GM21515 (cell line): ENCODE data around the gene PREPL.

Experiments
- ATAC-seq: cut with Tn5 transposase; IDR thresholded peaks from one replicate; pipeline ENCODE4 v1.9.1; 2021; ENCODE audit not compliant: unreplicated experiment

PREPL gene

DNA sequence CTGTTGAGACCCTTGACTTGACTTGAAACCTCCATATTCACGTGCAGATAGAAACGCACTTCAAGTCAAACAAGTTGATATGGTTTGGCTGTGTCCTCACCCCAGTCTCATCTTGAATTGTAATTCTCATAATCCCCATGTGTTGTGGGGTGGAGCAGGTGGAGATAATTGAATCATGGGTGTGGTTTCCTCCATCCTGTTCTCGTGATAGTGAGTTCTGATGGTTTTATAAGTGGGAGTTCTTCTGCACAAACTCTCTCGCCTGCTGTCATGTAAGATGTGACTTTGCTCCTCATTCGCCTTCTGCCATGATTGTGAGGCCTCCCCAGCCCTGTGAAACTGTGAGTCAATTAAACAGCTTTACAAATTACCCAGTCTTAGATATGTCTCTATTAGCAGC lies 64.6 kb downstream of the PREPL start:
- no peak for ATAC-seq

DNA sequence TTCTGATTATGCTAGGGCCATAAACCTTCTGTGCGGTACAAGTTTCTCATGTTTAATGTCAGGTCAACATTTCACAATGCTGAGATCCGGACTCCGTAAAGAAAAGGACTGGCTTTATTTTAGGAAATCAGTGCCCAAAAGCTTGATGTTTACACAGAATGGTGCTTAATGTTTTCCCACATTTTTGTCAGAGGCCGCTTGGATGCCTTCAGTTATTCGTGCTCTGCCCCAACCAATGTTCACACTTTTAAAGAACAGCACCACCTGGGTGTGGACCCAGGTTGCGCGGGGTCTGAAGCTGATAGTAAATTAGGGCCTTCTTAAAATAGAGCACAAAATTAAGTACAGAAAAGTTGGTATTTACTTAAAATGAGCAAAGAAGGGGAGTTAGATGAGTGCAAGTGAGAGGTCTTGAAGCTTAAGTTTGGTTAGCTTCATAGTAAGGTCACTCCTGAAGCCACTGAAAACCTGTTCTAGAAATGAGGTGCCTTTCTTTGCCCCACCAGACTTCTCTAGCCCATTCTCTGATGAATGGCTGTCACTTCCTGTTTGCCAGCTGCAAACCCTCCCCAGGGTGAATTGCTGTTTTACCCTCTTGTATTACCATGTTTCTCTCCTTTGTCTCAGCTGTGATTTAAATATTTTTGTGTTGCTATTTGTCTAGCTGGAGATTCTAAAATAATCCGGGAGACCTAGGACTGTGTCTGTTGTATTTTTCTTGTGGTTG lies 65.5 kb downstream of the PREPL start:
- ATAC-seq = no peak

DNA sequence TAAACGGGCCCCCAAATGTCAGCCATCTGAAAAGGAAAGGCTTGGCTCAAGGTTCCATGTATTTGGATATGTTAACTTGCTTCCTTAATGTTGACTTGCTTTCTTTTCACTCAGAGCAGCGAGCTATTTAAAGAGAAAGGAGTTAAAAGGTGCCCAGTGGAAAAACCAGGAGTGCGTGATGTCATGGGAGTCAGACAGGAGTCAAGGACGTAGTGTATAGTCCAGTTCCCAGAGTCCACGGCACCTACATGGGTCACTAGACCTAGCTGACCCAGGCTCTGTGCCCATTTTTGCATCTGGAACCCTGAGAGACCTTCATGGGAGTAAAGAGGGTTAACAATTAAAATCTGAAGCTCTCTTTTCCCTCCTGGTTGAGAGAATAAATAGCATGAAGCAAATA lies 66.2 kb downstream of the PREPL start:
- no peak for ATAC-seq

DNA sequence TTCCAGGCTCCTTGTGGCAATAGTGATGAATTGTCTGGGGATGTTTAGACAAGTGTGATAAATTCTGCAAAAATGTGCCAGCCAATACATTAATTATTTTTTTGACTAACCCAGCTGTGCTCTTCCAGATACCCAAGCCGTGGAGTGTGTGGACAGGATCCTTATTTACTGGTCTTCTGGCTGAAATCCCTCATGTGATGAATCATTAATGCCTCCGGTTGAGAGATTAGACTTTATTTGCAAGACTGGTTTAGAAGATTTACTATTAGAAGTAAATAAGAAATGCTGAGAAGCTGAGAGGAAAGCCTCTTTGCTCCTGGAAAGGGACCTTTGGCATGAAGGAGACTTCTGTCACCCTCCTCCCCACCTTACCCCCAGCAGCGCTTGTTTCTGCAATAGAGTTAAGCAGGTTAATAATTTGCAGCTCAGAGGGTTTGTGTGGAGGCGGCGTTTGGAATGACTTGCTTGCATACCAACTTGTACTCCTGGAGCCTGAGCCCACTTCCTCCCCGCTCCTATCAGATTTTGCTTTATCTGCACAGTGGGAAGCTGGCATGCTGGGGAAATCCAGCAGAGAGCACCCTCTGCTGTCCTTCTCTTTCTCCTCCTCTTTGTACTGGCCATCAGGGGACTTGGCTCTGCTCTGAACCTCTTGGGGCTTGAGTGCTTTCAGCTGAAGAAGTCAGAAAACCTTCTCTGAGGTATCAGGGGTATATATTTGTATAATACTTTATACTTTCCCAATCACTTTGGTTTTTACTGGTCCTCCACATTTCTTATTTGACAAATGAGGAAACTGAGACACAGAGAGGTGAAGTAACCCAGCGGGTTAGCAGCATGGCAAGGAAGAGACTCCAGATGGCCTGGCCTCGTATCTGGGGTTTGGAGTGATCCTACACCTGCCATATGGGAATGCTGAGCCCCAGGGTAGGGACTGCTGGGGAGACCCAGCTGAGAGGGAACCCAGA lies 69.7 kb downstream of the PREPL start:
- no peak for ATAC-seq

DNA sequence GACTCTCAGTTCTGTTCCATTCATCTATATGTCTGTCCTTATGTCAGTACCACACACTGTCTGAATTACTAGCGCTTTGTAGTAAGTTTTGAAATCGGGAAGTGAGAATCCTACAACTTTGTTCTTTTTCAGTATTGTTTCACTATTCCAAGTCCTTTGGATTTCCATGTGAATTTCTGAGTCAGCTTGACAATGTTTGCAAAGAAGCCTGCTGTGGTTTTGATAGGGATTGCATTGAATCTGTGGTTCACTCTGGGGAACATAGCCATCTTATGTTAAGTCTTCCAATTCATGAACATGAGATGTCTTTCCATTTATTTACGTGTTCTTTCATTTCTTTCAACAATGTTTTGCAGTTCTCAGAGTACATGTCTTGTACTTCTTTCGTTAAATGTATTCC lies 71.0 kb downstream of the PREPL start:
- ATAC-seq = no peak

DNA sequence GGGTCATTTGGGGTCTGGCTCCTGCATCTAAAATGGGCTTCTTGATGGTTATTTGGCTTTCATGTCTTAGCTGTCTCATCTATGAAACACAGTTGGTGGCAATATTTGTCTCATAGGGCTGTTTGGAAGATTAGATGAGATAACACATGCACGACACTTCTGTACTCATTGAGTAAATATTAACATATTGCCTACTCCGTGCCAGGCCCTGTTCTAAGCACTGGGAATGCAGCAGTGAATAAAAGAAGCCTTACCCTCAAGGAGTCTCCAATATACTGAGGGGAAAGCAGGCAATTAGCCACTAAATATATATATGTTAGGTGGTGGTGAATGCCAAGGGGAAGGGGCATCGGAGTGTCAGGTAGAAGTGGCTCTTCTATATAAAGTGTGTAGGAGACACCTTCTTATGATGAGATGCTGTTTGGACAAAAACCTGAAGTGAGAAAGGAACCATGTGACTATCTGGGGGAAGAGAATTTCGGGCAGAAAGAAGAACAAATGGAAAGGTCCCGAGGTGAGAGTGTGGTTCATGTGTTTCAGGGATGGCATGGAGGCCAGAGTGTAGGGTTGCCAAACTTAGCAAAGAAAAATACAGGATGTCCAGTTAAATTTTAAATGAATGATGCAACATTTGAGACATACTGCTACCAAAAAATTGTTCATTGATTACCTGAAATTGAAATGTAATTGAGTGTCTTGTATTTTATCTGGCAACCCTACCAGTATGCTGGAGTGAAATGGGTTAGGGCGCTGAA lies 74.2 kb downstream of the PREPL start:
- ATAC-seq = no peak

DNA sequence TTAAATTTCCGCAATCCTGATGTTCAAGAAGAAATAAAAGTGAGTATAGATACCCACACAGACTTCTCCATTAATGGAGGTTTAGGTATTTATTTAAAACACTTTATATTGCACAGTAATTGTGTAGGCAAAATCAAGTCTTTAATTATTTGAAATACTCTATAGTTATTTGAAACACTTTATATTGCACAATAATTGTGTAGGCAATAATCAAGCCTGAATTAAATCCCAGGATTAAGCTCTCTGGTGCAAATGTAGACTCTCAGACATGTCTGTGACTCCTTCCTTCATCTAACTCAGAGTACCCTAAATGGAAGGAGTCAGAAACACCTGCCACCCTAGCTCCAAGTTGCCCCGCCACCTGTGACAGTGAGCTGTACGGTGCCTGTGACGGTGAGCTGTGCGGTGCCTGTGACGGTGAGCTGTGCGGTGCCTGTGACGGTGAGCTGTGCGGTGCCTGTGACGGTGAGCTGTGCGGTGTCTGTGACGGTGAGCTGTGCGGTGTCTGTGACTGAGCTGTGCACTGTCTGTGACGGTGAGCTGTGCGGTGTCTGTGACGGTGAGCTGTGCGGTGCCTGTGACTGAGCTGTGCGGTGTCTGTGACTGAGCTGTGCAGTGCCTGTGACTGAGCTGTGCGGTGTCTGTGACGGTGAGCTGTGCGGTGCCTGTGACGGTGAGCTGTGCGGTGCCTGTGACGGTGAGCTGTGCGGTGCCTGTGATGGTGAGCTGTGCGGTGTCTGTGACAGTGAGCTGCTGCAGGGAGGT lies 75.0 kb downstream of the PREPL start:
- no peak for ATAC-seq

DNA sequence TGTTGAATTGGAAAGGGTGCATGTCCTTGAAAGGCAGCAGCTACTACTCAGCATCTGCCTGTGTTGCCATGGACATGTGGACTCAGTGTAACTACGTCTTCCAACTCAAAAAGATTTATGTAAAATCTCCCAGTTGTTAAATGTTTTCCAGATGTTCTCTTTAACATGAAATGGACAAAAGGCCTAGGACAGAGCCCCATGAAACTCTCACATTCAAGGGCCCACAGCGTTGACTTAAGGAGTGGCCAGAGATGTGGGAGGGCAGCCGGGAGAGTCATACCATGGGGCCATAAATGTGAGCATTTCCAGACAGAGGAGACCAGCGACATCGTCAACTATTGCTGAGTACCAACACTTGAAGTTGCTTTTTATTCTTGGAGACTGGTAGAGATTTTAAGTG lies 76.1 kb downstream of the PREPL start:
- ATAC-seq = no peak

DNA sequence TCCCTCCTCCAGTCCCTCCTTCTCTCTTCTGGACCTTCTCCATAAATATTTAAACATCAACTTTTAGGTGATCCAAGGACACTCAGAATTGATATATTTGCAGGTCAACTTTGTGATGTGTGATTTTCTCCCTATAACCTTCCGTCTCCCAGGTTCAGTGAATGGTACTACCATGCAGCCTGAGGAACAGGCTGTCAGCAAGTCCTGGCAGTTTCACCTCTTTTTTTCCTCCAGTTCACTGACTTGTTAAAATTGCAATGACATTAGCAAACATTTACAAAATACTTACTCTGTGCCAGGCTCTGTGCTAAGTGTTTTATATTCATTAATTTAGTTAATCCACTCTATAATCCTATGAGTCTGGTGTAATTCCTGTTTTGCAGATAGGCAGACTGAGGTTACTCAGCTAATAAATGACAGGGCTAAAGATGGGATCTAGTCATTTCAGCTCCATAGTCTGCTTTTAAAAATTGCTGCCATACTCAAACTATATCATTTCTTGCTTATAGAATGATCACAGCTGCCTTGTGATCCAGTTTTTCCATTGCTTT lies 78.1 kb downstream of the PREPL start:
- no peak for ATAC-seq

DNA sequence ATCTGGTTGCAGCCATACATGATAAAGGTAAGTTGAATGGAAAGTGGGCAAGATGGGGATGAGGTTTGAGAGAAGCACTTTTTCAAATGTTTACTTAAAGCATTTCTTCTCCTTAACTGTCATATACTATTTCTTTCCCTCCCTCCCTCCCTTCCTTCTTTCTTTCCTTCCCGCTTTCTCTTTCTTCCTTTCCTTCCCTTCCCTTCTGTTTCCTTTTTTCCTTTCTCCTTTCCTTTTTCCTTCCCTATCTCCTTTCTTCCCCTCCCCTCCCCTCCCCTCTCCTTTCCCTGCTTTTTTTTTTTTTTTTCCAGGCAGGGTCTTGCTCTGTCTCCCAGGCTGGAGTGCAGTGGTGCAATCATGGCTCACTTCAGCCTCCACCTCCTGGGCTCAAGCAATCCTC lies 80.4 kb downstream of the PREPL start:
- no peak for ATAC-seq

DNA sequence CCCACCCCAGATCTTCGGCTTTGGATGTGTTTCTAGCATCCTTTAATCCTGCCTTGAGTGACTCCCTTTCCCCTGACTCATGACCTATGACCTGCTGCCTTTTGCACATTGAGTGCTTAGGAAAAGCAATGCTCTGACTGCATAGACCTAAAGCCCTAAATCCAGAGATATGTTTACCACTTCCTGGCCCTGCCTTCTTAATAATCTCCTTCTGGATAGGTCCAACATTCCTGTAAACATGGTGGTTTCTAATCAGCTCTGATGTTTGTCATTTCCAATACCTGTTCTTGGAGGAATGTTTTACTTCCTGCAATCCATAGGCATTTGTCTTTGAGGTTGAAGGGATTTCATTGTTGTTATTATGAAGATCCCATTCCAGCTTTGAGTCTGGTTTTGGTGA lies 83.8 kb downstream of the PREPL start:
- ATAC-seq = no peak

DNA sequence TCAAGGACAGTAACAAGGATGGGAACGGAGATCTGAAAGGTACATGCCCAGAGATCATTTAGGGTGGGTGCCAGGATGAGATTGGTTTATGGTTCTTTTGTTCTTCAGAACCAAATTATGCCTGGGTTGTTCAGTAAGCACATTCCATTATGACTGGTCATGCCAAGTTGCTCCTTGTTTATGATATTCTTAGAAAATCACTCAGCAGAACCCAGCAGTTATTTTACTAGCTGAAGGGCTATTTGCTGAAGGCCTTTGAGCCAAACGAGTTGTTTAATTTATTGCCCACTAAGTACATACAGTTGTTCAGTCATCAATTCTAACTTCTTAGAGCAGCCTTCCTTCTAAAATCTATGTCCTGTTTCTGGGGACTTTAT lies 85.4 kb downstream of the PREPL start:
- no peak for ATAC-seq

DNA sequence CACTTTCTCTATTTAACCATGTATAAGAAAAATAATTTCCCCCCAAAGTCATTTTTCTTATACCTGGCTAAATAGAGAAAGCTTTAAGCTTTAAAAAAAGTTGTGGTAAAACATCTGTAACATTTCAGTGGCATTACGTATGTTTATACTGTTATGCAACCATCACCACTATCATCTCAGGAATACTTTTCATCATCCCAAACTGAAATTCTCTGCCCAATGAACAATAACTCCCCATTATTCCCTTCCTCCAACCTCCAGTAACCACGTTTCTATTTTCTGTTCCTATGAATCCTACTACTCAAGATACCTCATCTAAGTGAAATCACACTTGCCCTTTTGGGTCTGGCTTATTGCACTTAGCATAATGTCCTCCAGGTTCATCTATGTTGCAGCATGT lies 87.7 kb downstream of the PREPL start:
- ATAC-seq = no peak

DNA sequence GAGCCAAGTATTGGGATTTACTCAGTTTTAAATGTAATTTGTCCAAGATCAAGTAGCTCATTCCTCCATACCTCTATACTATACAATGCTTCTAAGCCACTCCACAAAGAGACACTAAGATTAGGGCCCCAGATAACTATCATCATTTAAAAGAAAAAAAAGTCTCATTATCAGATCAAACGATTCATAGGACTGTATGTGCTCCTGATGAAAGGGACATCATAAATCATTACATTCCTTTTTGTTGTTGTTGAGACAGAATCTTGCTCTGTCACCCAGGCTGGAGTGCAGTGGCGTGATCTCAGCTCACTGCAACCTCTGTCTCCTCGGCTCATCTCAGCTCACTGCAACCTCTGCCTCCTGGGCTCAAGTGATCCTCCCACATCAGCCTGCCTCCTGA lies 88.2 kb downstream of the PREPL start:
- no peak for ATAC-seq

DNA sequence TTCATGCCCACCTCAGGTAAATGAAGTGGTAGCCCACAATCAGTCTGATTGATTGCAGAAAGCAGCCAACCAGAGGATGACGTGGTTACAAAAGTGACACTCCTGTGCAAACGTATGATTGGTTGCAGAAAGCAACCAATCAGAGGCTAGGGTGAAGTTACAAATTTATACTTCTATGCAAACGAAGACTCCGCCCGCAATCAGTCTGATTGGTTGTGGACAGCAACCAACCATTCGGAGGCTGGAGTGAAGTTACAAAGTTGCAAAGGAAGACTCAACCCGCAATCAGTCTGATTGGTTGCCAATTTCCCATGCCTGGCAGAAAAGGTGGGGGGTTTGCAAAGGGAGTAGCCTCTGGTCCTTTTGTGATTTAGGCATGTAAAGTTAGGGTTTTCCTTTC lies 90.0 kb downstream of the PREPL start:
- no peak for ATAC-seq

DNA sequence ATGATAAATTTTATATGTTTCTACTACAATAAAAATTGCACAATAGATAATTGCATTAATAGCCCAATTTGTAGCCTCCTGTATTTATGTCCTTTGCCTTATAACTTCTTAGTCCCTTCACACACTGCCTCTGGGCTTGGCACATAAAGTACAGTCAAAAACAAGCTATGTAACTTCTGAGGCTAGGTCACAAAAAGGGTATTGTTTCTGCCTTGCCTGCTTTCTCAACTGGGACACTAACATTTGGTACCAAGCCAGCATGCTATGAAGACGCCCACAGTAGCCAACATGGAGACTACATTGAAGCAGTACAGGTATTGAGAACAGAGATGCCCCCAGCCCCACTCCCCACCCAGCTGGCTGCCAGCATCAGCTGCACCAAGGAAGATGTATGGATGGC lies 91.5 kb downstream of the PREPL start:
- ATAC-seq = no peak

DNA sequence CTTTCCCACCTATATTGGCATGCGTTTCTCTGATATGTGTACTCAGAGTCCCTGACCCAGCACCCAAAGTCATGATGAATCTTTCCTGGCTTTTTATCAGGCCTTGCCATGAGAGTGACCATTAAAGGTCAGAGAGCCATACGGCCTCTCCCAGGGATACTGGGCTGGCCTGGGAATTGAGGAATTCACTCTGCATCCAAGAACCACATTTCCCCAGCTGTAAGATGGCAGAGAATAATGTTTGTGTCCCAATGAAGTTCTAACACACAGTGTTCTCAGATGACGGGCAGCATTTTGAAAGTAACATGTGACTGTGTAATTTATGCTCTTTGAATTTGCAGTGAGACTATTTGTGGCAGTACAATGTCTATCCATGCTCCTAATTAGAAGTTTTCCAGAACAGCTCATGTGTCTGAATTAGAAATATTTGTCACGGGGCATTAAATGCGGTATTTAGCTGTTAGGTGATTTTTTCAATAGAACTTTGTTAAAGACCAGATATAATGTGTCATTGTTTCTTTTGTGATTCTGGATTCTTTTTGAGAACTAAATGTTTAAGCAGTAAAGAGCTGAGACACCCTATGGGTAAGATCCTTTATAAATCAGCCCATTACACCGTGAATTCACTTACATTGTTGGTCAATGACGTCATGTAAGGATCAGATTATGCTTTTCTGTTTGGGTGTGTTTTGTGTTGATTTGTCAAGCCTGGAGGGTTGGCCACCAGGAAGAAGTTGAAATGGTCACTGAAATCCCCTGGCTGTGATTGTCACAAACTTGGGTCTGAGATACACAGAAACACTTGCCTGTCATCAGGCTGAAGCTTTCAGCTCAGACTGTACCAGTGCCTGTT lies 93.3 kb downstream of the PREPL start:
- no peak for ATAC-seq
